SK-N-SH treated with all-trans-retinoic acid at 6 μM for 48 hours (cell line): Measurements from ENCODE around the gene AIP.

Source experiments
- GLIS3 ChIP-seq: fragments of 250-450 bp; sonication (Bioruptor Pico); IDR thresholded peaks from 2 replicates; pipeline ENCODE4 v1.5.0; 2020; ENCODE audit warnings: mild to moderate bottlenecking, moderate library complexity
- OSR1 ChIP-seq: fragments of 250-450 bp; sonication (Bioruptor Pico); IDR thresholded peaks from 2 replicates; pipeline ENCODE4 v1.8.0; 2022; ENCODE audit warnings: moderate library complexity, mild to moderate bottlenecking, inconsistent platforms
- TCF4 ChIP-seq: fragments of 250-450 bp; sonication (Bioruptor Pico); IDR thresholded peaks from 2 replicates; pipeline ENCODE4 v1.8.0; 2021; ENCODE audit warnings: mild to moderate bottlenecking, moderate library complexity, borderline replicate concordance
- TOX ChIP-seq: fragments of 250-450 bp; sonication (Bioruptor Pico); IDR thresholded peaks from 2 replicates; pipeline ENCODE4 v1.8.0; 2021; ENCODE audit warnings: mild to moderate bottlenecking, moderate library complexity, borderline replicate concordance
- ZC3H10 ChIP-seq: fragments of 250-450 bp; sonication (Bioruptor Pico); IDR thresholded peaks from 2 replicates; pipeline ENCODE4 v1.5.1; 2021; ENCODE audit warnings: mild to moderate bottlenecking, moderate library complexity
- TF ChIP-seq, protein P1 (sequence below): fragments of 250-450 bp; sonication (Bioruptor Pico); IDR thresholded peaks from 2 replicates; pipeline ENCODE4 v1.5.0; 2020; ENCODE audit warnings: mild to moderate bottlenecking, moderate library complexity
- TF ChIP-seq, protein P2 (sequence below): fragments of 250-450 bp; sonication (Bioruptor Pico); IDR thresholded peaks from 2 replicates; pipeline ENCODE4 v1.8.0; 2020; ENCODE audit warnings: mild to moderate bottlenecking, moderate library complexity, borderline replicate concordance

DNA sequence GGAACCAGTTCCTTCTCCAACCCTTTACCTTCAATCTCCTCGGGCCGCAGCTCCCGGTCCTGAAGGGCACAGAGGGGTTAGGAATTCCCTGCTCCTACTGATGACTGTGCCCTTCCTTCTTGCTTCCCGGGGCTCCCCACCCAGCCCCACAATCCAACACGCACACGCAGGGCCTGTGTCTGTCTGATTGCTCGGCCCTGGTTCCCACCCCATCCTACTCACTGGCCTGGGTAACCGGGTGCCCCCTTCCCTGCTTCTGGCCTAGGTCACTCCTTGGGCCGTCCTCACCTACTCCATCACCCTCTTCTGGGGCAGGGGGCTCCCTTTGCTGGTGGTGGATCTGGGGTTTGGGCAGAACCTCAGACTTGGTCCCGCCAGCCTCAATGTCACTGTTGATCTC is 39.1 kb downstream of the AIP start:
- no peak for TF ChIP-seq OSR1 (CRISPR knock-in tag)
- TF ChIP-seq TCF4 (CRISPR knock-in tag) = no peak
- no peak for TF ChIP-seq TOX (CRISPR knock-in tag)
- TF ChIP-seq ZC3H10 (CRISPR knock-in tag) = no peak
- TF ChIP-seq, protein P1, sequence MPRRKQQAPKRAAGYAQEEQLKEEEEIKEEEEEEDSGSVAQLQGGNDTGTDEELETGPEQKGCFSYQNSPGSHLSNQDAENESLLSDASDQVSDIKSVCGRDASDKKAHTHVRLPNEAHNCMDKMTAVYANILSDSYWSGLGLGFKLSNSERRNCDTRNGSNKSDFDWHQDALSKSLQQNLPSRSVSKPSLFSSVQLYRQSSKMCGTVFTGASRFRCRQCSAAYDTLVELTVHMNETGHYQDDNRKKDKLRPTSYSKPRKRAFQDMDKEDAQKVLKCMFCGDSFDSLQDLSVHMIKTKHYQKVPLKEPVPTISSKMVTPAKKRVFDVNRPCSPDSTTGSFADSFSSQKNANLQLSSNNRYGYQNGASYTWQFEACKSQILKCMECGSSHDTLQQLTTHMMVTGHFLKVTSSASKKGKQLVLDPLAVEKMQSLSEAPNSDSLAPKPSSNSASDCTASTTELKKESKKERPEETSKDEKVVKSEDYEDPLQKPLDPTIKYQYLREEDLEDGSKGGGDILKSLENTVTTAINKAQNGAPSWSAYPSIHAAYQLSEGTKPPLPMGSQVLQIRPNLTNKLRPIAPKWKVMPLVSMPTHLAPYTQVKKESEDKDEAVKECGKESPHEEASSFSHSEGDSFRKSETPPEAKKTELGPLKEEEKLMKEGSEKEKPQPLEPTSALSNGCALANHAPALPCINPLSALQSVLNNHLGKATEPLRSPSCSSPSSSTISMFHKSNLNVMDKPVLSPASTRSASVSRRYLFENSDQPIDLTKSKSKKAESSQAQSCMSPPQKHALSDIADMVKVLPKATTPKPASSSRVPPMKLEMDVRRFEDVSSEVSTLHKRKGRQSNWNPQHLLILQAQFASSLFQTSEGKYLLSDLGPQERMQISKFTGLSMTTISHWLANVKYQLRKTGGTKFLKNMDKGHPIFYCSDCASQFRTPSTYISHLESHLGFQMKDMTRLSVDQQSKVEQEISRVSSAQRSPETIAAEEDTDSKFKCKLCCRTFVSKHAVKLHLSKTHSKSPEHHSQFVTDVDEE = no peak
- TF ChIP-seq, protein P2, sequence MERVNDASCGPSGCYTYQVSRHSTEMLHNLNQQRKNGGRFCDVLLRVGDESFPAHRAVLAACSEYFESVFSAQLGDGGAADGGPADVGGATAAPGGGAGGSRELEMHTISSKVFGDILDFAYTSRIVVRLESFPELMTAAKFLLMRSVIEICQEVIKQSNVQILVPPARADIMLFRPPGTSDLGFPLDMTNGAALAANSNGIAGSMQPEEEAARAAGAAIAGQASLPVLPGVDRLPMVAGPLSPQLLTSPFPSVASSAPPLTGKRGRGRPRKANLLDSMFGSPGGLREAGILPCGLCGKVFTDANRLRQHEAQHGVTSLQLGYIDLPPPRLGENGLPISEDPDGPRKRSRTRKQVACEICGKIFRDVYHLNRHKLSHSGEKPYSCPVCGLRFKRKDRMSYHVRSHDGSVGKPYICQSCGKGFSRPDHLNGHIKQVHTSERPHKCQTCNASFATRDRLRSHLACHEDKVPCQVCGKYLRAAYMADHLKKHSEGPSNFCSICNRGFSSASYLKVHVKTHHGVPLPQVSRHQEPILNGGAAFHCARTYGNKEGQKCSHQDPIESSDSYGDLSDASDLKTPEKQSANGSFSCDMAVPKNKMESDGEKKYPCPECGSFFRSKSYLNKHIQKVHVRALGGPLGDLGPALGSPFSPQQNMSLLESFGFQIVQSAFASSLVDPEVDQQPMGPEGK = no peak
- no peak for TF ChIP-seq GLIS3 (CRISPR knock-in tag)
